Loucy (cell line): ENCODE measurements around the gene NLGN4X.

Experiments
- H2AFZ ChIP-seq: fragments of 200-600 bp; sonication (generic); 2 replicates; pipeline ENCODE4 v1.6.0; 2016; ENCODE audit warnings: antibody characterized with exemption, mild to moderate bottlenecking, low read length, moderate library complexity
- H3F3A ChIP-seq: fragments of 200-600 bp; 2 replicates; pipeline ENCODE4 v1.6.0; 2016; ENCODE audit warnings: antibody characterized with exemption, low read depth, mild to moderate bottlenecking
- H3K27me3 ChIP-seq: fragments of 200-600 bp; sonication (generic); 2 replicates; pipeline ENCODE4 v1.6.1; 2014; ENCODE audit warnings: low read length, mild to moderate bottlenecking; ENCODE audit not compliant: insufficient read depth, poor library complexity, severe bottlenecking
- H3K36me3 ChIP-seq: fragments of 200-600 bp; sonication (generic); 2 replicates; pipeline ENCODE4 v1.6.1; 2016; ENCODE audit warnings: low read length; ENCODE audit not compliant: insufficient read depth
- H3K4me1 ChIP-seq: fragments of 200-600 bp; sonication (generic); 2 replicates; pipeline ENCODE4 v1.5.1; 2014; ENCODE audit warnings: low read length, mild to moderate bottlenecking; ENCODE audit not compliant: insufficient read depth, poor library complexity, severe bottlenecking
- H3K4me2 ChIP-seq: fragments of 200-600 bp; sonication (generic); 2 replicates; pipeline ENCODE4 v1.6.0; 2014; ENCODE audit warnings: antibody characterized with exemption, low read length, low read depth, mild to moderate bottlenecking; ENCODE audit not compliant: poor library complexity, severe bottlenecking
- H3K4me3 ChIP-seq: fragments of 200-600 bp; sonication (generic); 2 replicates; pipeline ENCODE4 v1.5.1; 2014; ENCODE audit warnings: low read length, mild to moderate bottlenecking, mixed read lengths; ENCODE audit not compliant: poor library complexity, severe bottlenecking
- H3K79me2 ChIP-seq: fragments of 200-600 bp; sonication (generic); 2 replicates; pipeline ENCODE4 v1.6.1; 2014; ENCODE audit warnings: low read length; ENCODE audit not compliant: insufficient read depth
- H3K9ac ChIP-seq: fragments of 200-600 bp; sonication (generic); 2 replicates; pipeline ENCODE4 v1.6.0; 2014; ENCODE audit warnings: mild to moderate bottlenecking, low read depth, low read length, moderate library complexity; ENCODE audit not compliant: poor library complexity, severe bottlenecking
- H3K9me2 ChIP-seq: fragments of 200-600 bp; sonication (generic); replicated peaks from 2 replicates; pipeline ENCODE4 v1.6.1; 2016; ENCODE audit warnings: low read depth, low read length, mixed read lengths
- H3K9me3 ChIP-seq: fragments of 200-600 bp; sonication (generic); 2 replicates; pipeline ENCODE4 v1.6.1; 2014; ENCODE audit warnings: mild to moderate bottlenecking, antibody characterized with exemption, low read length, low read depth; ENCODE audit not compliant: insufficient read depth
- H4K20me1 ChIP-seq: fragments of 200-600 bp; sonication (generic); 2 replicates; pipeline ENCODE4 v1.6.0; 2014; ENCODE audit warnings: antibody characterized with exemption, low read length, mild to moderate bottlenecking; ENCODE audit not compliant: insufficient read depth, poor library complexity, severe bottlenecking
- EZH2phosphoT487 ChIP-seq: fragments of 200-600 bp; IDR thresholded peaks from 2 replicates; pipeline ENCODE4 v1.6.1; 2018; ENCODE audit warnings: antibody characterized with exemption, mild to moderate bottlenecking, moderate library complexity, borderline replicate concordance
- TF ChIP-seq, protein P1 (sequence below): fragments of 200-600 bp; sonication (generic); conservative IDR thresholded peaks from 2 replicates; pipeline ENCODE4 v1.5.1; 2014; ENCODE audit warnings: mild to moderate bottlenecking, antibody characterized with exemption, low read length

Gene NLGN4X

GRCh38 chrX:6134255-6134654 is 94.4 kb downstream of the NLGN4X start:
- Histone ChIP-seq H3K9ac (no peak overlapping the region), H3F3A (no peaks in the 10 kb centered on the region), H4K20me1 (no peaks in the 10 kb centered on the region), H3K4me2 (no peak overlapping the region), H2AFZ (no peak overlapping the region), H3K79me2 (0 out of 2 replicates have a peak, but pooled peaks cover 3% of the 10 kb centered on the region), H3K4me1 (no peaks in the 10 kb centered on the region), H3K36me3 (peaks cover 8% of the 10 kb centered on the region; the same call in 1 of the 2 replicates), H3K9me2 (no peaks in the 10 kb centered on the region), H3K9me3 (no peaks in the 10 kb centered on the region), H3K27me3 (no peaks in the 10 kb centered on the region), H3K4me3 (no peak overlapping the region)
- TF ChIP-seq EZH2phosphoT487: no peak
- TF ChIP-seq, protein P1, sequence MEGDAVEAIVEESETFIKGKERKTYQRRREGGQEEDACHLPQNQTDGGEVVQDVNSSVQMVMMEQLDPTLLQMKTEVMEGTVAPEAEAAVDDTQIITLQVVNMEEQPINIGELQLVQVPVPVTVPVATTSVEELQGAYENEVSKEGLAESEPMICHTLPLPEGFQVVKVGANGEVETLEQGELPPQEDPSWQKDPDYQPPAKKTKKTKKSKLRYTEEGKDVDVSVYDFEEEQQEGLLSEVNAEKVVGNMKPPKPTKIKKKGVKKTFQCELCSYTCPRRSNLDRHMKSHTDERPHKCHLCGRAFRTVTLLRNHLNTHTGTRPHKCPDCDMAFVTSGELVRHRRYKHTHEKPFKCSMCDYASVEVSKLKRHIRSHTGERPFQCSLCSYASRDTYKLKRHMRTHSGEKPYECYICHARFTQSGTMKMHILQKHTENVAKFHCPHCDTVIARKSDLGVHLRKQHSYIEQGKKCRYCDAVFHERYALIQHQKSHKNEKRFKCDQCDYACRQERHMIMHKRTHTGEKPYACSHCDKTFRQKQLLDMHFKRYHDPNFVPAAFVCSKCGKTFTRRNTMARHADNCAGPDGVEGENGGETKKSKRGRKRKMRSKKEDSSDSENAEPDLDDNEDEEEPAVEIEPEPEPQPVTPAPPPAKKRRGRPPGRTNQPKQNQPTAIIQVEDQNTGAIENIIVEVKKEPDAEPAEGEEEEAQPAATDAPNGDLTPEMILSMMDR: no peak

GRCh38 chrX:6132970-6133369 is 95.7 kb downstream of the NLGN4X start:
- H3K4me3 ChIP-seq: no peak overlapping the region
- H3K9me3 ChIP-seq: no peaks in the 10 kb centered on the region
- H4K20me1 ChIP-seq: no peaks in the 10 kb centered on the region
- H3K36me3 ChIP-seq: peaks cover 8% of the 10 kb centered on the region; the same call in 1 of the 2 replicates
- H3K4me2 ChIP-seq: no peak overlapping the region
- H3K9ac ChIP-seq: no peak overlapping the region
- no peaks in the 10 kb centered on the region for H3K4me1 ChIP-seq
- H3F3A ChIP-seq: no peaks in the 10 kb centered on the region
- 0 out of 2 replicates have a peak, but pooled peaks cover 3% of the 10 kb centered on the region for H3K79me2 ChIP-seq
- H3K27me3 ChIP-seq: no peaks in the 10 kb centered on the region
- no peak overlapping the region for H2AFZ ChIP-seq
- TF ChIP-seq, protein P1: no peak
- no peak for TF ChIP-seq EZH2phosphoT487
- no peaks in the 10 kb centered on the region for H3K9me2 ChIP-seq

- Histone ChIP-seq H3K36me3 (no peaks in the 10 kb centered on the region), H3F3A (no peaks in the 10 kb centered on the region), H3K79me2 (0 out of 2 replicates have a peak, but pooled peaks cover 3% of the 10 kb centered on the region), H3K9ac (no peak overlapping the region), H4K20me1 (no peaks in the 10 kb centered on the region), H3K27me3 (no peaks in the 10 kb centered on the region), H3K4me1 (no peaks in the 10 kb centered on the region), H3K4me3 (no peak overlapping the region), H3K9me3 (no peaks in the 10 kb centered on the region), H3K4me2 (no peak overlapping the region), H3K9me2 (no peaks in the 10 kb centered on the region), H2AFZ (no peak overlapping the region)
- TF ChIP-seq, protein P1: no peak
- no peak for TF ChIP-seq EZH2phosphoT487
These were observed 97.4 kb downstream of the NLGN4X start for GRCh38 chrX:6131287-6131686.
